ENCODE data around the gene TTLL6. TPM values are rescaled to one million over a fixed set of nuclear protein-coding genes. Genes with fewer than 3 reads are reported as not detected.

Gene TTLL6
- total and polyA plus RNA-seq, 5 experiments from 2014 or later: not detected

- no peak overlapping the region for H3K4me3 Mint-ChIP-seq
- ATAC-seq (no peak), DNase-seq (no peak)
- H3K27me3 Mint-ChIP-seq: peaks cover 8 to 34% (median 19%) of the 10 kb centered on the region in 5 donors
- POLR2A ChIA-PET: no interaction called here
- no peak overlapping the region for H3K27ac Mint-ChIP-seq
- H3K36me3 Mint-ChIP-seq: no peaks in the 10 kb centered on the region
- no peaks in the 10 kb centered on the region for H3K9me3 Mint-ChIP-seq
- H3K4me1 Mint-ChIP-seq: no peaks in the 10 kb centered on the region
Observed at GRCh38 chr17:48776602-48777001, 40.4 kb downstream of the TTLL6 start.

GRCh38 chr17:48773245-48773644 is 43.8 kb downstream of the TTLL6 start:
- peaks cover 26 to 51% (median 40%) of the 10 kb centered on the region in 5 donors for H3K27me3 Mint-ChIP-seq
- no peak overlapping the region for H3K27ac Mint-ChIP-seq
- ATAC-seq (no peak), DNase-seq (no peak)
- no peaks in the 10 kb centered on the region for H3K9me3 Mint-ChIP-seq
- H3K36me3 Mint-ChIP-seq: no peaks in the 10 kb centered on the region
- POLR2A ChIA-PET: no interaction called here
- no peaks in the 10 kb centered on the region for H3K4me1 Mint-ChIP-seq
- no peak overlapping the region for H3K4me3 Mint-ChIP-seq

- Mint-ChIP-seq H3K4me1 (no peaks in the 10 kb centered on the region), H3K36me3 (peaks cover 0 to 4% (median 0%) of the 10 kb centered on the region in 3 donors), H3K9me3 (no peaks in the 10 kb centered on the region), H3K27me3 (peaks cover 26 to 48% (median 41%) of the 10 kb centered on the region in 5 donors), H3K27ac (no peak overlapping the region), H3K4me3 (no peak overlapping the region)
- no peak for ATAC-seq
- POLR2A ChIA-PET: no interaction called here
- no peak for DNase-seq
Observed at GRCh38 chr17:48770954-48771353, 46.1 kb downstream of the TTLL6 start.

GRCh38 chr17:48769009-48769675 is 47.9 kb downstream of the TTLL6 start:
- POLR2A ChIA-PET: interaction anchor here (0.6 kb wide), 1 partner anchor 134 kb away, joined by 3 read pairs; no protein-coding TSS in a partner anchor
- H3K9me3 Mint-ChIP-seq: no peaks in the 10 kb centered on the region
- DNase-seq (no peak), ATAC-seq (no peak)
- H3K4me3 Mint-ChIP-seq: no peak overlapping the region
- H3K27ac Mint-ChIP-seq: no peak overlapping the region
- H3K36me3 Mint-ChIP-seq: peaks cover 0 to 4% (median 0%) of the 10 kb centered on the region in 3 donors
- no peaks in the 10 kb centered on the region for H3K4me1 Mint-ChIP-seq
- H3K27me3 Mint-ChIP-seq: peaks cover 26 to 56% (median 41%) of the 10 kb centered on the region in 5 donors

GRCh38 chr17:48767263-48767774 is 49.7 kb downstream of the TTLL6 start:
- H3K27me3 Mint-ChIP-seq: peaks cover 24 to 73% (median 52%) of the 10 kb centered on the region in 5 donors

GRCh38 chr17:48761114-48761513 is 55.9 kb downstream of the TTLL6 start:
- Mint-ChIP-seq H3K4me1 (no peaks in the 10 kb centered on the region), H3K36me3 (no peaks in the 10 kb centered on the region), H3K27ac (no peak overlapping the region), H3K4me3 (no peak overlapping the region), H3K9me3 (peaks cover 0 to 1% (median 0%) of the 10 kb centered on the region in 9 donors), H3K27me3 (peaks cover 35 to 82% (median 68%) of the 10 kb centered on the region in 5 donors)
- ATAC-seq (no peak), DNase-seq (no peak)
- POLR2A ChIA-PET: no interaction called here

More at GRCh38 chr17:48767263-48767774, 49.7 kb downstream of the TTLL6 start:
- DNase-seq (no peak), ATAC-seq (no peak)
- no peaks in the 10 kb centered on the region for H3K9me3 Mint-ChIP-seq
- H3K4me1 Mint-ChIP-seq: no peaks in the 10 kb centered on the region
- no peak overlapping the region for H3K27ac Mint-ChIP-seq
- POLR2A ChIA-PET: no interaction called here
- H3K36me3 Mint-ChIP-seq: peaks cover 0 to 4% (median 0%) of the 10 kb centered on the region in 3 donors
- H3K4me3 Mint-ChIP-seq: no peak overlapping the region

GRCh38 chr17:48760411-48760810 is 56.6 kb downstream of the TTLL6 start:
- POLR2A ChIA-PET: no interaction called here
- Mint-ChIP-seq H3K36me3 (no peaks in the 10 kb centered on the region), H3K4me3 (no peak overlapping the region), H3K4me1 (no peaks in the 10 kb centered on the region), H3K27me3 (peaks cover 39 to 84% (median 75%) of the 10 kb centered on the region in 5 donors), H3K9me3 (peaks cover 0 to 1% (median 0%) of the 10 kb centered on the region in 9 donors), H3K27ac (no peak overlapping the region)
- ATAC-seq: no peak
- no peak for DNase-seq

GRCh38 chr17:48759288-48759687 is 57.7 kb downstream of the TTLL6 start:
- H3K4me3 Mint-ChIP-seq: no peak overlapping the region
- no peak for ATAC-seq
- H3K36me3 Mint-ChIP-seq: no peaks in the 10 kb centered on the region
- H3K27ac Mint-ChIP-seq: no peak overlapping the region
- peaks cover 40 to 88% (median 74%) of the 10 kb centered on the region in 5 donors for H3K27me3 Mint-ChIP-seq
- peaks cover 0 to 2% (median 0%) of the 10 kb centered on the region in 9 donors for H3K9me3 Mint-ChIP-seq
- POLR2A ChIA-PET: no interaction called here
- no peak for DNase-seq
- H3K4me1 Mint-ChIP-seq: peaks cover 3 to 10% (median 4%) of the 10 kb centered on the region in 4 donors

- ATAC-seq (no peak), DNase-seq (no peak)
- Mint-ChIP-seq H3K27me3 (peaks cover 49 to 88% (median 75%) of the 10 kb centered on the region in 5 donors), H3K4me3 (no peak overlapping the region), H3K27ac (no peak overlapping the region), H3K4me1 (peaks cover 15 to 27% (median 16%) of the 10 kb centered on the region in 4 donors), H3K9me3 (peaks cover 0 to 3% (median 0%) of the 10 kb centered on the region in 9 donors), H3K36me3 (peaks cover 0 to 2% (median 0%) of the 10 kb centered on the region in 3 donors)
- POLR2A ChIA-PET: no interaction called here
Observed at GRCh38 chr17:48757524-48757961, 59.5 kb downstream of the TTLL6 start.

GRCh38 chr17:48756830-48757251 is 60.2 kb downstream of the TTLL6 start:
- Mint-ChIP-seq H3K4me3 (no peak overlapping the region), H3K36me3 (peaks cover 0 to 2% (median 0%) of the 10 kb centered on the region in 3 donors)
- POLR2A ChIA-PET: no interaction called here

GRCh38 chr17:48755356-48755755 is 61.7 kb downstream of the TTLL6 start:
- DNase-seq (no peak), ATAC-seq (no peak)
- POLR2A ChIA-PET: no interaction called here
- Mint-ChIP-seq H3K4me3 (peak overlapping the region in 5 of 10 donors; percentile 15 to 47 (median 26)), H3K27me3 (peaks cover 54 to 89% (median 78%) of the 10 kb centered on the region in 5 donors), H3K4me1 (peaks cover 17 to 40% (median 23%) of the 10 kb centered on the region in 4 donors), H3K36me3 (peaks cover 0 to 4% (median 0%) of the 10 kb centered on the region in 3 donors), H3K27ac (peak overlapping the region in 1 of 10 donors; percentile 84), H3K9me3 (peaks cover 0 to 5% (median 0%) of the 10 kb centered on the region in 9 donors)

More at GRCh38 chr17:48756830-48757251, 60.2 kb downstream of the TTLL6 start:
- Mint-ChIP-seq H3K27ac (no peak overlapping the region), H3K9me3 (peaks cover 0 to 3% (median 0%) of the 10 kb centered on the region in 9 donors), H3K4me1 (peaks cover 17 to 33% (median 19%) of the 10 kb centered on the region in 4 donors), H3K27me3 (peaks cover 53 to 88% (median 75%) of the 10 kb centered on the region in 5 donors)
- DNase-seq (no peak), ATAC-seq (no peak)

GRCh38 chr17:48754500-48755261 is 62.3 kb downstream of the TTLL6 start:
- peaks cover 0 to 4% (median 0%) of the 10 kb centered on the region in 3 donors for H3K36me3 Mint-ChIP-seq
- peaks cover 55 to 90% (median 77%) of the 10 kb centered on the region in 5 donors for H3K27me3 Mint-ChIP-seq
- H3K9me3 Mint-ChIP-seq: peaks cover 0 to 8% (median 0%) of the 10 kb centered on the region in 9 donors
- peak overlapping the region in 8 of 10 donors; percentile 3 to 47 (median 27) for H3K4me3 Mint-ChIP-seq
- POLR2A ChIA-PET: no interaction called here
- peak in 1 of 2 donors; percentile 58 for ATAC-seq
- DNase-seq: no peak
- peak overlapping the region in 1 of 10 donors; percentile 84 for H3K27ac Mint-ChIP-seq
- H3K4me1 Mint-ChIP-seq: peaks cover 17 to 40% (median 23%) of the 10 kb centered on the region in 4 donors
